Sigmoid colon (tissue), 4 donors: ENCODE data around the gene PPP2R2C.

Experiments used
- CTCF ChIP-seq, 4 experiments: fragments of 450-650 bp in 3 of 4; fragments of 200-600 bp in 1 of 4; IDR thresholded peaks; one replicate each; pipeline ENCODE4 v1.5.1; 2016 to 2019; ENCODE audit warnings: antibody characterized with exemption in 4 of 4, mild to moderate bottlenecking in 3 of 4, moderate library complexity in 2 of 4
- EP300 ChIP-seq, 4 donors: sonication (generic); formaldehyde crosslinking; IDR thresholded peaks; one replicate each; pipeline ENCODE4 v1.6.1; 2017; ENCODE audit warnings: antibody characterized with exemption in 4 of 4
- POLR2A ChIP-seq, 2 donors: fragments of 450-650 bp; IDR thresholded peaks; one replicate each; pipeline ENCODE4 v1.6.1; 2016; ENCODE audit warnings: antibody characterized with exemption in 2 of 2, mild to moderate bottlenecking in 2 of 2, moderate library complexity in 2 of 2
- POLR2AphosphoS5 ChIP-seq, 4 donors: sonication (generic); formaldehyde crosslinking; IDR thresholded peaks; one replicate each; pipeline ENCODE4 v1.6.1; 2017; ENCODE audit warnings: antibody characterized with exemption in 4 of 4

- TF ChIP-seq POLR2AphosphoS5 (IDR thresholded peaks at IDR 0.05) (no peak), CTCF (IDR thresholded peaks at IDR 0.05) (no peak), EP300 (IDR thresholded peaks at IDR 0.05) (no peak), POLR2A (IDR thresholded peaks at IDR 0.05) (no peak)
These were observed 417 bp downstream of the PPP2R2C start for GRCh38 chr4:6472008-6472386.
